ENCODE measurements around the gene REC114. TPM values are rescaled to one million over a fixed set of nuclear protein-coding genes. Genes with fewer than 3 reads are reported as not detected.

The REC114 gene
- total RNA-seq, 1 donor from 2014 or later: not detected

DNA sequence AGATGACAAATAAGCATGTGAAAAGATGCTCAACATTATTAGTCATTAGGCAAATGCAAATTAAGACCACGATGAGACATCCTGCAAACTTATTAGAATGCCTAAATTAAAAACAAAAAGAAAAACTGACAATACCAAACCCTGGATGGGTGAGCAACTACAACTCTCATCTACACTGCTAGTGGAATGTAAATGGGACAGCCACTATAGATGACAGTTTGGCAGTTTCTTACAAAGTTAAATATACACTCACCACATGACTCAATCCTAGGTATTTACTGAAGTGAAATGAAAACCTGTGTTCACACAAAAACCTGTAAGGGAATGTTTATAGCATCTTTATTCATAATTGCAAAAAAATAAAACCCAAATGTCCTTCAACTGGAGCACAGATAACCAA lies 115.6 kb downstream of the REC114 start:
- H3K27me3 ChIP-seq: no peaks in the 10 kb centered on the region
- H3K4me3 ChIP-seq: no peak overlapping the region
- no peak for DNase-seq (ENCODE audit: low spot score in 2 of 2)
- H3K36me3 ChIP-seq: peaks cover 56 to 71% of the 10 kb centered on the region in 2 donors
- H3K27ac ChIP-seq: no peak overlapping the region
- H3K4me1 ChIP-seq: no peaks in the 10 kb centered on the region
- H3K9me3 ChIP-seq: no peaks in the 10 kb centered on the region
- TF ChIP-seq, protein P1, sequence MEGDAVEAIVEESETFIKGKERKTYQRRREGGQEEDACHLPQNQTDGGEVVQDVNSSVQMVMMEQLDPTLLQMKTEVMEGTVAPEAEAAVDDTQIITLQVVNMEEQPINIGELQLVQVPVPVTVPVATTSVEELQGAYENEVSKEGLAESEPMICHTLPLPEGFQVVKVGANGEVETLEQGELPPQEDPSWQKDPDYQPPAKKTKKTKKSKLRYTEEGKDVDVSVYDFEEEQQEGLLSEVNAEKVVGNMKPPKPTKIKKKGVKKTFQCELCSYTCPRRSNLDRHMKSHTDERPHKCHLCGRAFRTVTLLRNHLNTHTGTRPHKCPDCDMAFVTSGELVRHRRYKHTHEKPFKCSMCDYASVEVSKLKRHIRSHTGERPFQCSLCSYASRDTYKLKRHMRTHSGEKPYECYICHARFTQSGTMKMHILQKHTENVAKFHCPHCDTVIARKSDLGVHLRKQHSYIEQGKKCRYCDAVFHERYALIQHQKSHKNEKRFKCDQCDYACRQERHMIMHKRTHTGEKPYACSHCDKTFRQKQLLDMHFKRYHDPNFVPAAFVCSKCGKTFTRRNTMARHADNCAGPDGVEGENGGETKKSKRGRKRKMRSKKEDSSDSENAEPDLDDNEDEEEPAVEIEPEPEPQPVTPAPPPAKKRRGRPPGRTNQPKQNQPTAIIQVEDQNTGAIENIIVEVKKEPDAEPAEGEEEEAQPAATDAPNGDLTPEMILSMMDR (IDR thresholded peaks at IDR 0.05): no peak
- intact Hi-C loops (cut with DNase I): no loop called here

DNA sequence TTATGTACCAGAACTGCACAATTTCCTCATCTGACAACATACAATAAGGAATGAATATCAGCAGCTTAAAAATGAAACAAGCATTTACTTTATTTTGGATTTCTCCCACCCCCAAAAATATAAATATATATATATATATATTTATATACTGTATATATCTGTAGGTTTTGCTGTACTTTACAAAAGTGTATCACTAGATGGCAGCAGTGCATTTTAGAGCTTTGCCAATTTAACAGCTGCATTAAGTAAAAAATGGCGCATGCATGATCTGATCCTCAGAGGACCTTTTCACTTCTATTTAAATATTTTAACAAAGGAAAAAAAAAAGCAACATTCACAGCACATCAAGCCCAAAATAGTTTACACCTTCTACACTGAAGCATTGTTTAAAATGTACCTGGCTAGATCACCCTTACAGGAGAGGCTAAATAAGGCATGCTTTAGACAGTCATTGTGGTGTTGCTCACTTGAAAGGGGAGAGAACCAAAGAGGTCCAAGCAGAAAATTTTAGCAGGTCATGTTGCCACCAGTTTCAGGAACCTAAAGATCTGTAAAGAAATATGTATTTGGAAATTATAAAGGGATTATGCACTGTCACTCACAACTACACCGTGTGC lies 117.6 kb downstream of the REC114 start:
- Histone ChIP-seq H3K4me1 (peaks cover 0 to 4% of the 10 kb centered on the region in 2 donors), H3K9me3 (no peaks in the 10 kb centered on the region), H3K27ac (no peak overlapping the region), H3K27me3 (no peaks in the 10 kb centered on the region), H3K36me3 (peaks cover 55 to 80% of the 10 kb centered on the region in 2 donors), H3K4me3 (no peak overlapping the region)
- no peak for DNase-seq (ENCODE audit: low spot score in 2 of 2)
- TF ChIP-seq, protein P1 (IDR thresholded peaks at IDR 0.05): peak in 2 of 3 experiments; percentile 25 to 56
- intact Hi-C loops (cut with DNase I): loop anchor here (1.0 to 5.0 kb wide), 2 partner anchors 76 to 142 kb away; no protein-coding TSS in a partner anchor

DNA sequence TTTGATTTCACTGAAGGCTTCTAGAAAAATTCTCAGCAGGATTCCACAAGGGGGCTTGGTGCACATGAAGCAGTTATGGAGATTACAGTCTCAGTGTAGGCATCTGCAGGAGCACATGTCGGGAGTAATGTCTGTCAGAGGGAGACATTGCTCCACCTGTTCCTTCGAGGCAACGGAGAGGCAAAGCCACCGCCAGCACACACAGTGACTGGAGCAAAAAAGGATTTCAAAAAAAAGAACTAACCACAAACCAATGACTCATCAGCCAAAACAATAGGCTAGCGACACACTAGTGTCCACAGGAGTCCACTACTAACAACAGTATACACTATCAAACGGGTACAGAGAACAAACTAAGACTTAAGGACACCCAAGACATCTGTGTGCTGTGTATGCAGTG lies 121.3 kb downstream of the REC114 start:
- peaks cover 66 to 83% of the 10 kb centered on the region in 2 donors for H3K36me3 ChIP-seq

DNA sequence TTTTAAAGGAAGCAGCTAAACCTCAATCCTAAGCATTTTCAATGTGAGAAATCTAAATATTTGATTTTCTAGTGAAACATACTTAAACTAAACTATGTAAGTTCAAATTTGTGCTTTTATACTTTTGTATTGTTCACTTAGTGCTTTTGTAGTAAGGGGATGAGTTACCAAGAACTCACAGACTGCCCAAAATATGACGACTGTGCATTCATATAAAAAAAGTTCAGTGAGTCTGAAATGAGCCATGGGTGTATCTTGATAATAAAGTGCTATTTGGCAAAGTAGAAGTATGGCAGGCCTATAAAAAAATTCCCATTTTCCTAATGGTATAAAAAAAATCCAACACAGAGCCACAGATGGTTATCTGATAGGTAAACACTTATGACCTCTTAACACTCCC lies 124.1 kb downstream of the REC114 start:
- TF ChIP-seq, protein P1 (IDR thresholded peaks at IDR 0.05): no peak
- no peak for DNase-seq (ENCODE audit: low spot score in 2 of 2)
- intact Hi-C loops (cut with DNase I): no loop called here
- Histone ChIP-seq H3K27me3 (no peaks in the 10 kb centered on the region), H3K36me3 (peaks cover 67 to 95% of the 10 kb centered on the region in 2 donors), H3K27ac (no peak overlapping the region), H3K4me3 (no peak overlapping the region), H3K4me1 (peaks cover 0 to 4% of the 10 kb centered on the region in 2 donors), H3K9me3 (no peaks in the 10 kb centered on the region)

More for the DNA sequence above, 121.3 kb downstream of the REC114 start:
- DNase-seq (ENCODE audit: low spot score in 2 of 2): no peak
- no peak overlapping the region for H3K4me3 ChIP-seq
- H3K9me3 ChIP-seq: no peaks in the 10 kb centered on the region
- intact Hi-C loops (cut with DNase I): loop anchor here (5.0 kb wide), 1 partner anchor 138 kb away; no protein-coding TSS in a partner anchor
- TF ChIP-seq, protein P1 (IDR thresholded peaks at IDR 0.05): no peak
- H3K4me1 ChIP-seq: peaks cover 0 to 4% of the 10 kb centered on the region in 2 donors
- H3K27ac ChIP-seq: no peak overlapping the region
- H3K27me3 ChIP-seq: no peaks in the 10 kb centered on the region

DNA sequence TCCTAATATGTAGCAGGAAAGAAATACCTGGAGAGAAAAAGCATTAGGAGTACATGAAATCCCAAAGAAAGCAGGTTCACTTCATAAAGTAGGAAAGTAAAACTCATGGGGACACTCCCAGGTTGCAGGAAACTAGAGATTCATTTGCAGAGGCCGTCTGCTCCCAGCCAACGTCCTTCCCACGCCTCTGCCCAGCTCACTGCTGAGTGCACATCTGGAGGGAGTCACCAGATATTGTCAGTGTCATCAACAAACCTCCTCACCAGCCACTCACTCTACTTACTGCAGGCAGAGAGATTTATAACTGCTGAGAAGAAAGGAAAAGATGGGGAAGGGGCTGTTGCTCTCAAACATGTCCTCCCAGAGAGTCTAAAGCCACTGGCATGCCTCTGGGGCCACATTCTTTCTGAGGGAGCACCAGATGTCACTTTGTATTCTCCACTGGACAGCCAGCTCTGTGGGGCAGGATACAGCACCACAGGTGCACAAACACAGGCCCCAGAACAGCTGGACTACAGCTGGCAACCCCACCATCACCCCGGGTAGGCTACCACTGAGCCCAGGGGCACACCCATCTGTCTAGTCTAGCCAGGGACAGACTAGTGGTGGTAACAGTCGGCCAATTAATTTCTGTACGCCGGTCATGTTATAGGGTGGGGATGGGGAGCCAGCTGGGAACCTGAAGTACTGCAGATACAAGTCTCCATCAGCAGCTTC lies 125.8 kb downstream of the REC114 start:
- H3K9me3 ChIP-seq: no peaks in the 10 kb centered on the region
- no peak overlapping the region for H3K4me3 ChIP-seq
- TF ChIP-seq, protein P1 (IDR thresholded peaks at IDR 0.05): no peak
- DNase-seq (ENCODE audit: low spot score in 2 of 2): no peak
- no peaks in the 10 kb centered on the region for H3K27me3 ChIP-seq
- peaks cover 0 to 4% of the 10 kb centered on the region in 2 donors for H3K4me1 ChIP-seq
- H3K27ac ChIP-seq: no peak overlapping the region
- intact Hi-C loops (cut with DNase I): no loop called here
- H3K36me3 ChIP-seq: peaks cover 67 to 95% of the 10 kb centered on the region in 2 donors
